Adrenal gland (tissue), 12 donors: ENCODE data around the gene TSPAN2. TPM values are rescaled to one million over a fixed set of nuclear protein-coding genes. Genes with fewer than 3 reads are reported as not detected.

Experiments
- DNase-seq, 7 donors: peaks; one replicate each; pipeline ENCODE4 v3.0.0-alpha.2; 2019 to 2020
- H3K27ac ChIP-seq, 5 donors: fragments of 200-600 bp; sonication (generic) in 4 of 5; 1 replicate in 3 of 5; 2 replicates in 2 of 5; pipeline versions ENCODE4 v1.5.1 to v1.8.0; 2016 to 2020; ENCODE audit warnings: mild to moderate bottlenecking in 1 of 5
- H3K27me3 ChIP-seq: fragments of 200-600 bp; 2 replicates; pipeline ENCODE4 v1.8.0; 2021
- H3K36me3 ChIP-seq, 2 donors: fragments of 200-600 bp; replicated peaks in 1 of 2; 1 replicate in 1 of 2; 2 replicates in 1 of 2; pipeline versions ENCODE4 v1.5.1 to v1.8.0; 2018 to 2022
- H3K4me1 ChIP-seq, 2 donors: fragments of 200-600 bp; replicated peaks in 1 of 2; 1 replicate in 1 of 2; 2 replicates in 1 of 2; pipeline versions ENCODE4 v1.5.1 to v1.8.0; 2018 to 2021
- H3K4me3 ChIP-seq, 4 donors: fragments of 200-600 bp; sonication (generic) in 3 of 4; one replicate each; pipeline ENCODE4 v1.5.1; 2016 to 2018
- H3K9me3 ChIP-seq, 3 donors: fragments of 200-600 bp; sonication (generic) in 1 of 3; replicated peaks in 1 of 3; 1 replicate in 2 of 3; 2 replicates in 1 of 3; pipeline versions ENCODE4 v1.5.1 to v1.8.0; 2016 to 2021
- CTCF ChIP-seq, 6 experiments: fragments of 450-650 bp in 4 of 6; fragments of 200-600 bp in 2 of 6; sonication (generic) in 1 of 6; IDR thresholded peaks; 1 replicate in 5 of 6; 2 replicates in 1 of 6; pipeline versions ENCODE4 v1.5.1 to v1.8.0; 2016 to 2021; ENCODE audit warnings: antibody characterized with exemption in 6 of 6, mild to moderate bottlenecking in 2 of 6, moderate library complexity in 1 of 6
- POLR2A ChIP-seq, 2 donors: fragments of 450-650 bp; IDR thresholded peaks; one replicate each; pipeline ENCODE4 v1.6.1; 2017; ENCODE audit warnings: antibody characterized with exemption in 2 of 2, mild to moderate bottlenecking in 2 of 2, moderate library complexity in 1 of 2
- WGBS, 4 donors: extraction: QIAGEN DNeasy Blood & Tissue Kit in 2 of 4; methylation state at CpG; one replicate each; pipeline versions ENCODE4 v1.1.5 to v1.1.7; 2013 to 2017; 5-methylcytosine and 5-hydroxymethylcytosine counted together
- intact Hi-C, 2 donors: fragments of 100-400 bp; cut with DNase I; formaldehyde crosslinking; loops; one replicate each; pipeline versions ENCODE4 v1.14.1 to v1.15.0; 2022 to 2023
- polyA plus RNA-seq, 3 donors: library from polyadenylated mRNA; stranded (reverse); fragments of 200-250 nt in 2 of 3; fragments of 350-450 nt in 1 of 3; fragmentation: Illumina TruSeq in 1 of 3; extraction: RNeasy Lipid Tissue Mini Kit (QIAGEN cat#74804) in 1 of 3; gene quantifications; one replicate each; pipeline ENCODE4 v1.2.3, GENCODE V29; 2013 to 2014
- total RNA-seq, 9 donors: library from RNA; depleted of rRNA in 4 of 9; stranded (reverse); fragments of >200 nt in 4 of 9; fragments of 120-200 nt in 1 of 9; fragmentation: NEBNext Ultra II Directional in 1 of 9; extraction: Animal tissue kit (Norgen Biotek cat#: 25700) in 1 of 9; gene quantifications; one replicate each; pipeline versions ENCODE4 v1.1.0 to v1.2.4, GENCODE V29; 2013 to 2023
- donor health status: healthy with polysubstance abuse.
- donor health status: Bipolar disorder and iron deficiency.
- donor health status: DM: yes; HTN: yes; CAD: no.
- donor health status: DM: no; HTN: no; CAD: no.
- donor health status: DM: no; HTN: no; CAD: no.
- donor health status: DM: yes; HTN: yes; CAD: no.

Gene TSPAN2
- total and polyA plus RNA-seq, 12 donors, result 0.28 to 1.5 (median 0.71) TPM

- no peak overlapping the region for H3K27ac ChIP-seq
- no peak overlapping the region for H3K4me3 ChIP-seq
- TF ChIP-seq POLR2A (IDR thresholded peaks at IDR 0.05), result no peak
- peak; percentile 59 to 92 (median 77) for TF ChIP-seq CTCF (IDR thresholded peaks at IDR 0.05)
- no peaks in the 10 kb centered on the region for H3K9me3 ChIP-seq
- intact Hi-C loops, result loop anchor here (5.0 kb wide), 1 partner anchor 135 kb away; no protein-coding TSS in a partner anchor
- no peaks in the 10 kb centered on the region for H3K36me3 ChIP-seq
- no peaks in the 10 kb centered on the region for H3K27me3 ChIP-seq
- DNase-seq, result peak; percentile 21 to 61 (median 31)
- no peaks in the 10 kb centered on the region for H3K4me1 ChIP-seq
- 24 to 29% (median 28%) methylated on average over 14 to 18 of the region's 18 CpGs for WGBS, 4 donors
Measured at GRCh38 chr1:115112496-115113375, 23.4 kb upstream of the TSPAN2 start.

GRCh38 chr1:115107516-115108260 lies 18.4 kb upstream of the TSPAN2 start:
- WGBS, 4 donors, result 62 to 77% (median 64%) methylated on average over 5 of the region's 5 CpGs
- H3K27me3 ChIP-seq, result no peaks in the 10 kb centered on the region
- H3K36me3 ChIP-seq, result no peaks in the 10 kb centered on the region
- no peak for DNase-seq
- no peaks in the 10 kb centered on the region for H3K4me1 ChIP-seq
- TF ChIP-seq CTCF (IDR thresholded peaks at IDR 0.05) (no peak), POLR2A (IDR thresholded peaks at IDR 0.05) (no peak)
- H3K4me3 ChIP-seq, result no peak overlapping the region
- intact Hi-C loops, result no loop called here
- no peak overlapping the region for H3K27ac ChIP-seq
- H3K9me3 ChIP-seq, result no peaks in the 10 kb centered on the region

DNA sequence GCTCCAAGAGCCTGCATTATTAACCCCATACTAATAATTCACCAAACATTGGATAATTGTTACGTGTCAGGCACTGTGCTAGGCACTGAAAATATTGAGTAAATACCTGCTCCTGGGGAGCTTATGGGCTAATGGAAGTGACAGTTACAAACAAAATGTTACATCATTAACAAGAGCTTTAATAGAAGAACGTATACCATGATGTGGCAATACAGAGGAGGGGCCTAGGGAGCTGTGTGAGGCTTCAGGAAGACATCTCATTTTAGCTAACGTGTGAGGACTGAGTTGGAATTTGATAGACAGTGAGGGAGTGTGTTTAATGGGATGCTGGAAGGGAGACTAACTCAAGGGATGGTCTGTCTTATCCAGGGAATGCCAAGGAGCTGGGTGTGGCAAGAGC lies 16.5 kb upstream of the TSPAN2 start:
- no peaks in the 10 kb centered on the region for H3K4me1 ChIP-seq
- no peaks in the 10 kb centered on the region for H3K27me3 ChIP-seq
- no peaks in the 10 kb centered on the region for H3K36me3 ChIP-seq
- TF ChIP-seq CTCF (IDR thresholded peaks at IDR 0.05) (no peak), POLR2A (IDR thresholded peaks at IDR 0.05) (no peak)
- H3K27ac ChIP-seq, result no peak overlapping the region
- WGBS, 4 donors, result 60 to 69% (median 65%) methylated on average over 3 of the region's 3 CpGs
- no peak for DNase-seq
- no peaks in the 10 kb centered on the region for H3K9me3 ChIP-seq
- intact Hi-C loops, result no loop called here
- H3K4me3 ChIP-seq, result no peak overlapping the region

- no peak overlapping the region for H3K27ac ChIP-seq
- H3K4me3 ChIP-seq, result peak overlapping the region in 1 of 4 donors; percentile 32
- no peak for DNase-seq
- H3K36me3 ChIP-seq, result no peaks in the 10 kb centered on the region
- WGBS, 4 donors, result 26 to 43% (median 32%) methylated on average over 1 of the region's 1 CpG
- intact Hi-C loops, result no loop called here
- TF ChIP-seq POLR2A (IDR thresholded peaks at IDR 0.05) (no peak), CTCF (IDR thresholded peaks at IDR 0.05) (no peak)
- H3K4me1 ChIP-seq, result no peaks in the 10 kb centered on the region
- no peaks in the 10 kb centered on the region for H3K9me3 ChIP-seq
- H3K27me3 ChIP-seq, result no peaks in the 10 kb centered on the region
Measured at GRCh38 chr1:115099693-115100050, 10.4 kb upstream of the TSPAN2 start.
